Activated T-helper 17 cell treated with anti-CD3 and anti-CD28 coated beads, Interleukin-2, amount 50 U/mL, for 72 hours (primary cell): ENCODE data around the gene HMOX1. TPM values are rescaled to one million over a fixed set of nuclear protein-coding genes. Genes with fewer than 3 reads are reported as not detected.
"Not testable (repeated sequence)": the region's sequence is repeated elsewhere in the genome, so short reads cannot be mapped to it uniquely, and the experiment has no call there.

Experiments used
- ATAC-seq: fragments of 150-1000 bp; cut with Tn5 transposase; replicated peaks from 2 replicates; pipeline ENCODE4 v1.10.0; 2021; ENCODE audit warnings: mild to moderate bottlenecking, moderate library complexity
- H3K27ac Mint-ChIP-seq: one replicate; pipeline ENCODE4 v1.8.0; 2022; ENCODE audit warnings: mixed read lengths
- H3K27me3 Mint-ChIP-seq: one replicate; pipeline ENCODE4 v1.8.0; 2022; ENCODE audit warnings: mixed read lengths
- H3K36me3 Mint-ChIP-seq: one replicate; pipeline ENCODE4 v1.8.0; 2022; ENCODE audit warnings: low read depth, mild to moderate bottlenecking, mixed read lengths
- H3K4me1 Mint-ChIP-seq: one replicate; pipeline ENCODE4 v1.8.0; 2022; ENCODE audit warnings: mixed read lengths
- H3K4me3 Mint-ChIP-seq: one replicate; pipeline ENCODE4 v1.8.0; 2022; ENCODE audit warnings: mild to moderate bottlenecking, mixed read lengths
- H3K9me3 Mint-ChIP-seq: one replicate; pipeline ENCODE4 v1.8.0; 2022; ENCODE audit warnings: mixed read lengths
- total RNA-seq, 2 donors: library from RNA; stranded (reverse); gene quantifications; one replicate each; pipeline ENCODE4 v1.2.3, GENCODE V29; 2022

HMOX1 gene
- total RNA-seq, 2 donors from 2014 or later = 3.5 to 7.3 TPM

- H3K36me3 Mint-ChIP-seq = no peaks in the 10 kb centered on the region
- H3K27me3 Mint-ChIP-seq = peaks cover 4% of the 10 kb centered on the region
- H3K27ac Mint-ChIP-seq = peak overlapping the region; percentile 56
- peak overlapping the region; percentile 67 for H3K4me3 Mint-ChIP-seq
- H3K4me1 Mint-ChIP-seq = no peaks in the 10 kb centered on the region
- no peak for ATAC-seq
- no peaks in the 10 kb centered on the region for H3K9me3 Mint-ChIP-seq
These were observed 621 bp downstream of the HMOX1 start for GRCh38 chr22:35381424-35382009.

- Mint-ChIP-seq H3K27ac (no peak overlapping the region), H3K9me3 (no peaks in the 10 kb centered on the region), H3K36me3 (no peaks in the 10 kb centered on the region), H3K4me1 (no peaks in the 10 kb centered on the region), H3K27me3 (peaks cover 8% of the 10 kb centered on the region), H3K4me3 (no peak overlapping the region)
- ATAC-seq = no peak
These were observed 2.8 kb downstream of the HMOX1 start for GRCh38 chr22:35383679-35384071.

- ATAC-seq = no peak
- H3K27me3 Mint-ChIP-seq = peaks cover 12% of the 10 kb centered on the region
- H3K36me3 Mint-ChIP-seq = no peaks in the 10 kb centered on the region
- no peaks in the 10 kb centered on the region for H3K4me1 Mint-ChIP-seq
- no peak overlapping the region for H3K4me3 Mint-ChIP-seq
- H3K9me3 Mint-ChIP-seq = no peaks in the 10 kb centered on the region
- no peak overlapping the region for H3K27ac Mint-ChIP-seq
These were observed 3.6 kb downstream of the HMOX1 start for GRCh38 chr22:35384527-35384926.

- Mint-ChIP-seq H3K27me3 (peaks cover 12% of the 10 kb centered on the region), H3K36me3 (no peaks in the 10 kb centered on the region), H3K9me3 (no peaks in the 10 kb centered on the region), H3K4me1 (no peaks in the 10 kb centered on the region), H3K27ac (no peak overlapping the region), H3K4me3 (no peak overlapping the region)
- ATAC-seq = no peak
These were observed 4.2 kb downstream of the HMOX1 start for GRCh38 chr22:35384975-35385588.

GRCh38 chr22:35386670-35387288 is 5.9 kb downstream of the HMOX1 start:
- H3K9me3 Mint-ChIP-seq = no peaks in the 10 kb centered on the region
- H3K4me1 Mint-ChIP-seq = no peaks in the 10 kb centered on the region
- ATAC-seq = no peak
- H3K27me3 Mint-ChIP-seq = peaks cover 12% of the 10 kb centered on the region
- no peaks in the 10 kb centered on the region for H3K36me3 Mint-ChIP-seq
- no peak overlapping the region for H3K4me3 Mint-ChIP-seq
- no peak overlapping the region for H3K27ac Mint-ChIP-seq

GRCh38 chr22:35390933-35391332 is 10.0 kb downstream of the HMOX1 start:
- peaks cover 8% of the 10 kb centered on the region for H3K27me3 Mint-ChIP-seq
- no peaks in the 10 kb centered on the region for H3K4me1 Mint-ChIP-seq
- no peak overlapping the region for H3K4me3 Mint-ChIP-seq
- no peak for ATAC-seq
- H3K9me3 Mint-ChIP-seq = no peaks in the 10 kb centered on the region
- H3K27ac Mint-ChIP-seq = no peak overlapping the region
- no peaks in the 10 kb centered on the region for H3K36me3 Mint-ChIP-seq

GRCh38 chr22:35392357-35392756 is 11.5 kb downstream of the HMOX1 start:
- ATAC-seq = no peak
- Mint-ChIP-seq H3K36me3 (no peaks in the 10 kb centered on the region), H3K27me3 (peaks cover 4% of the 10 kb centered on the region), H3K4me3 (no peak overlapping the region), H3K27ac (no peak overlapping the region), H3K4me1 (no peaks in the 10 kb centered on the region), H3K9me3 (no peaks in the 10 kb centered on the region)

GRCh38 chr22:35393116-35394010 is 12.5 kb downstream of the HMOX1 start:
- Mint-ChIP-seq H3K27ac (no peak overlapping the region), H3K4me3 (no peak overlapping the region), H3K4me1 (no peaks in the 10 kb centered on the region), H3K36me3 (no peaks in the 10 kb centered on the region), H3K27me3 (peaks cover 4% of the 10 kb centered on the region), H3K9me3 (no peaks in the 10 kb centered on the region)
- ATAC-seq = no peak

- H3K27me3 Mint-ChIP-seq = peaks cover 3% of the 10 kb centered on the region
- no peaks in the 10 kb centered on the region for H3K9me3 Mint-ChIP-seq
- ATAC-seq = no peak
- H3K36me3 Mint-ChIP-seq = no peaks in the 10 kb centered on the region
- no peak overlapping the region for H3K27ac Mint-ChIP-seq
- H3K4me3 Mint-ChIP-seq = no peak overlapping the region
- H3K4me1 Mint-ChIP-seq = no peaks in the 10 kb centered on the region
These were observed 13.1 kb downstream of the HMOX1 start for GRCh38 chr22:35394011-35394312.

GRCh38 chr22:35394810-35395563 is 14.1 kb downstream of the HMOX1 start:
- Mint-ChIP-seq H3K9me3 (no peaks in the 10 kb centered on the region), H3K36me3 (peaks cover 7% of the 10 kb centered on the region), H3K4me3 (no peak overlapping the region), H3K4me1 (no peaks in the 10 kb centered on the region), H3K27ac (no peak overlapping the region), H3K27me3 (no peaks in the 10 kb centered on the region)
- no peak for ATAC-seq

GRCh38 chr22:35396622-35397021 is 15.7 kb downstream of the HMOX1 start:
- not testable (repeated sequence) for H3K9me3 Mint-ChIP-seq, H3K4me3 Mint-ChIP-seq, ATAC-seq, H3K27ac Mint-ChIP-seq, H3K4me1 Mint-ChIP-seq, H3K27me3 Mint-ChIP-seq
- H3K36me3 Mint-ChIP-seq = peaks cover 24% of the 10 kb centered on the region

- H3K4me3 Mint-ChIP-seq = no peak overlapping the region
- ATAC-seq = no peak
- H3K27me3 Mint-ChIP-seq = no peaks in the 10 kb centered on the region
- no peaks in the 10 kb centered on the region for H3K9me3 Mint-ChIP-seq
- no peak overlapping the region for H3K27ac Mint-ChIP-seq
- peaks cover 30% of the 10 kb centered on the region for H3K36me3 Mint-ChIP-seq
- peaks cover 9% of the 10 kb centered on the region for H3K4me1 Mint-ChIP-seq
These were observed 16.4 kb downstream of the HMOX1 start for GRCh38 chr22:35397095-35397904.

GRCh38 chr22:35398591-35398973 is 17.7 kb downstream of the HMOX1 start:
- H3K9me3 Mint-ChIP-seq = no peaks in the 10 kb centered on the region
- peak overlapping the region; percentile 96 for H3K27ac Mint-ChIP-seq
- peak overlapping the region; percentile 98 for H3K4me3 Mint-ChIP-seq
- peaks cover 9% of the 10 kb centered on the region for H3K4me1 Mint-ChIP-seq
- H3K36me3 Mint-ChIP-seq = peaks cover 43% of the 10 kb centered on the region
- ATAC-seq = no peak
- H3K27me3 Mint-ChIP-seq = no peaks in the 10 kb centered on the region
